ENCODE measurements around the gene ASGR1. TPM values are rescaled to one million over a fixed set of nuclear protein-coding genes. Genes with fewer than 3 reads are reported as not detected.

Gene ASGR1
- under 1 TPM in 2 of 4 donors, not detected in 2; 0.36 to 0.55 TPM for total RNA-seq
- 1 to 10 TPM; 1.7 to 2.4 (median 2.3) TPM for polyA plus RNA-seq

GRCh38 chr17:7179317-7180254 is at the start of gene ASGR1:
TSS of gene ASGR1 (minus strand) at chr17:7179370. CDS start at chr17:7178563, 807 bp downstream.
- intact Hi-C loops (cut with DNase I) = no loop called here
- Histone ChIP-seq H3K27me3 (peaks cover 0 to 39% (median 16%) of the 10 kb centered on the region in 3 donors), H3K36me3 (no peaks in the 10 kb centered on the region), H3K4me1 (peaks cover 0 to 16% (median 14%) of the 10 kb centered on the region in 4 donors), H3K9me3 (no peaks in the 10 kb centered on the region), H3K4me3 (no peak within 1 kb of the TSS), H3K27ac (no peak within 1 kb of the TSS)
- DNase-seq = peak; percentile 63
- no peak for TF ChIP-seq CTCF (IDR thresholded peaks at IDR 0.05)
- no peak for TF ChIP-seq POLR2AphosphoS5 (IDR thresholded peaks at IDR 0.05)
- TF ChIP-seq POLR2A (IDR thresholded peaks at IDR 0.05) = no peak
- no peak for TF ChIP-seq EP300 (IDR thresholded peaks at IDR 0.05)
- WGBS, 2 donors = 48 to 66% methylated on average over 20 of the region's 20 CpGs

GRCh38 chr17:7228920-7229319 is 49.8 kb upstream of the ASGR1 start:
- peaks cover 30 to 68% (median 52%) of the 10 kb centered on the region in 4 donors for H3K36me3 ChIP-seq
- intact Hi-C loops (cut with DNase I) = no loop called here

GRCh38 chr17:7226721-7227710 is 47.8 kb upstream of the ASGR1 start:
- Histone ChIP-seq H3K4me1 (peaks cover 0 to 7% (median 4%) of the 10 kb centered on the region in 4 donors), H3K27me3 (no peaks in the 10 kb centered on the region), H3K4me3 (no peak overlapping the region), H3K36me3 (peaks cover 41 to 88% (median 68%) of the 10 kb centered on the region in 4 donors), H3K27ac (no peak overlapping the region), H3K9me3 (no peaks in the 10 kb centered on the region)
- TF ChIP-seq CTCF (IDR thresholded peaks at IDR 0.05) = no peak
- no peak for TF ChIP-seq POLR2A (IDR thresholded peaks at IDR 0.05)
- no peak for TF ChIP-seq EP300 (IDR thresholded peaks at IDR 0.05)
- TF ChIP-seq POLR2AphosphoS5 (IDR thresholded peaks at IDR 0.05) = no peak
- WGBS, 2 donors = 93 to 95% methylated on average over 31 of the region's 31 CpGs
- DNase-seq = no peak
- intact Hi-C loops (cut with DNase I) = no loop called here

More at GRCh38 chr17:7228920-7229319, 49.8 kb upstream of the ASGR1 start:
- 89 to 94% methylated on average over 14 of the region's 14 CpGs for WGBS, 2 donors
- no peak for TF ChIP-seq POLR2A (IDR thresholded peaks at IDR 0.05)
- TF ChIP-seq POLR2AphosphoS5 (IDR thresholded peaks at IDR 0.05) = no peak
- TF ChIP-seq CTCF (IDR thresholded peaks at IDR 0.05) = no peak
- Histone ChIP-seq H3K27me3 (no peaks in the 10 kb centered on the region), H3K9me3 (no peaks in the 10 kb centered on the region), H3K4me1 (peaks cover 0 to 25% (median 22%) of the 10 kb centered on the region in 4 donors), H3K27ac (no peak overlapping the region), H3K4me3 (no peak overlapping the region)
- no peak for DNase-seq

GRCh38 chr17:7225711-7226331 is 46.7 kb upstream of the ASGR1 start:
- intact Hi-C loops (cut with DNase I) = no loop called here

More at GRCh38 chr17:7225711-7226331, 46.7 kb upstream of the ASGR1 start:
- no peak overlapping the region for H3K4me3 ChIP-seq
- H3K27ac ChIP-seq = peak overlapping the region in 1 of 4 donors; percentile 43
- WGBS, 2 donors = 81 to 85% methylated on average over 21 of the region's 21 CpGs
- H3K27me3 ChIP-seq = no peaks in the 10 kb centered on the region
- TF ChIP-seq POLR2AphosphoS5 (IDR thresholded peaks at IDR 0.05) = no peak
- TF ChIP-seq CTCF (IDR thresholded peaks at IDR 0.05) = no peak
- TF ChIP-seq EP300 (IDR thresholded peaks at IDR 0.05) = no peak
- no peak for TF ChIP-seq POLR2A (IDR thresholded peaks at IDR 0.05)
- peaks cover 41 to 90% (median 68%) of the 10 kb centered on the region in 4 donors for H3K36me3 ChIP-seq
- H3K9me3 ChIP-seq = no peaks in the 10 kb centered on the region
- DNase-seq = no peak
- H3K4me1 ChIP-seq = peaks cover 0 to 11% (median 8%) of the 10 kb centered on the region in 4 donors
